SK-N-SH treated with all-trans-retinoic acid at 6 μM for 48 hours (cell line): ENCODE results near the gene PNPLA7.

Experiments
- ESRRG ChIP-seq: fragments of 250-450 bp; sonication (Bioruptor Pico); IDR thresholded peaks from 2 replicates; pipeline ENCODE4 v1.6.1; 2021; ENCODE audit warnings: mild to moderate bottlenecking
- OSR1 ChIP-seq: fragments of 250-450 bp; sonication (Bioruptor Pico); IDR thresholded peaks from 2 replicates; pipeline ENCODE4 v1.8.0; 2022; ENCODE audit warnings: moderate library complexity, mild to moderate bottlenecking, inconsistent platforms
- RARB ChIP-seq: fragments of 250-450 bp; sonication (Bioruptor Pico); IDR thresholded peaks from 2 replicates; pipeline ENCODE4 v1.8.0; 2021; ENCODE audit warnings: mild to moderate bottlenecking, moderate library complexity
- TCF4 ChIP-seq: fragments of 250-450 bp; sonication (Bioruptor Pico); IDR thresholded peaks from 2 replicates; pipeline ENCODE4 v1.8.0; 2021; ENCODE audit warnings: mild to moderate bottlenecking, moderate library complexity, borderline replicate concordance
- ZFP3 ChIP-seq: fragments of 250-450 bp; sonication (Bioruptor Pico); IDR thresholded peaks from 2 replicates; pipeline ENCODE4 v1.5.0; 2020; ENCODE audit warnings: mild to moderate bottlenecking, moderate library complexity
- ZNF70 ChIP-seq: fragments of 450-650 bp; formaldehyde crosslinking; IDR thresholded peaks from 2 replicates; pipeline ENCODE4 v1.5.0; 2020; ENCODE audit warnings: mild to moderate bottlenecking, moderate library complexity

GRCh38 chr9:137552022-137552768 lies 2.0 kb upstream of the PNPLA7 start:
- TF ChIP-seq OSR1: no peak
- no peak for TF ChIP-seq RARB
- no peak for TF ChIP-seq ZFP3 (CRISPR knock-in tag)
- no peak for TF ChIP-seq TCF4 (CRISPR knock-in tag)
- no peak for TF ChIP-seq ESRRG (CRISPR knock-in tag)
- no peak for TF ChIP-seq ZNF70 (CRISPR knock-in tag)
